HL-60 (cell line): ENCODE results near the gene RHOT2.

Source experiments
- DNase-seq, 2 experiments: peaks; one replicate each; pipeline ENCODE4 v3.0.0-alpha.2; 2010 to 2020; ENCODE audit warnings: low read depth in 1 of 2, low spot score in 1 of 2
- H3K27ac ChIP-seq: fragments of 250-450 bp; sonication (Bioruptor Pico); replicated peaks from 2 replicates; pipeline ENCODE4 v1.5.1; 2020; ENCODE audit warnings: mild to moderate bottlenecking, moderate library complexity
- H3K27me3 ChIP-seq: fragments of 250-450 bp; sonication (Bioruptor Pico); 2 replicates; pipeline ENCODE4 v1.5.1; 2021; ENCODE audit warnings: mild to moderate bottlenecking, moderate library complexity; ENCODE audit not compliant: insufficient read depth, poor library complexity, severe bottlenecking
- H3K4me3 ChIP-seq: replicated peaks from 2 replicates; pipeline ENCODE4 v1.5.1; 2011; ENCODE audit warnings: mild to moderate bottlenecking, control low read depth, low read length; ENCODE audit not compliant: insufficient read depth
- GABPA ChIP-seq: IDR thresholded peaks from 2 replicates; pipeline ENCODE4 v1.6.1; 2012; ENCODE audit warnings: low read depth
- POLR2AphosphoS5 ChIP-seq: IDR thresholded peaks from 2 replicates; pipeline ENCODE4 v1.6.1; 2012; ENCODE audit warnings: low read depth
- SPI1 ChIP-seq: IDR thresholded peaks from 2 replicates; pipeline ENCODE4 v1.6.1; 2012; ENCODE audit warnings: low read depth, mild to moderate bottlenecking, borderline replicate concordance
- TF ChIP-seq, protein P1 (sequence below): IDR thresholded peaks from 2 replicates; pipeline ENCODE4 v1.6.1; 2012; ENCODE audit warnings: low read depth; ENCODE audit not compliant: insufficient replicate concordance
- TF ChIP-seq, protein P2 (sequence below): IDR thresholded peaks from one replicate; pipeline ENCODE4 v1.5.1; 2011; ENCODE audit warnings: low read length, control low read depth, inconsistent platforms; ENCODE audit not compliant: insufficient read depth

The RHOT2 gene

DNA sequence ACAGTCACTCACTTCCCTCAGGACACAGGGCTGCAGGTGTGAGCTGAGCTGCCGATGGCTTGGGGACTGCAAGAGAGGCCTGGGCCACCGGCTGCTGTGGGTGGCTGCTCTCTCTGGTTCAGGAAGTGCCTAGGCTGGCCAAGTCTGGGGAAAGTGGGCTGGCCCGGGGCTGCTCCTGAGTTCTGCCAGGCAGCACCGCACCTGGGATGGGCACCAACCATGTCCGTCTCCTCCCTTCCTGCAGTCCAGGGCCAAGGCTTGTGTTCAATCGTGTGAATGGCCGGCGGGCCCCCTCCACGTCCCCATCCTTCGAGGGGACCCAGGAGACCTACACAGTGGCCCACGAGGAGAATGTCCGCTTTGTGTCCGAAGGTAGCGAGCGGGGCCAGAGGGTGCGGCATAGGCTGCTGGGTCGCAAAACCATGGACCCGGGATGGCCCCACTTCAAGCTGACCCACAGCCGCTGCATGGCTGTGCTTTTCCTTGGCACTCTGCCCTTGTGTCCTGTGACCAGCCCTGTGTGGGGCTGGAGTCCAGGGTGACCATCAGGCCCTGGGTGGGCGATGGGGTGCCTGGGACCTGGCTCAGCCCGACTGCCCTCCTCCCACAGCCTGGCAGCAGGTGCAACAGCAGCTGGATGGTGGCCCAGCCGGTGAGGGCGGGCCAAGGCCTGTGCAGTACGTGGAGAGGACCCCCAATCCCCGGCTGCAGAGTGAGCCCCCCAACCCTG, 20.6 kb upstream of the RHOT2 start:
- no peak overlapping the region for H3K27ac ChIP-seq
- H3K4me3 ChIP-seq: no peak overlapping the region
- DNase-seq: peak in 1 of 2 experiments; percentile 28
- H3K27me3 ChIP-seq: no peaks in the 10 kb centered on the region
- TF ChIP-seq GABPA: no peak
- peak; percentile 15; the same call in 1 of the 2 replicates for TF ChIP-seq POLR2AphosphoS5
- no peak for TF ChIP-seq SPI1

DNA sequence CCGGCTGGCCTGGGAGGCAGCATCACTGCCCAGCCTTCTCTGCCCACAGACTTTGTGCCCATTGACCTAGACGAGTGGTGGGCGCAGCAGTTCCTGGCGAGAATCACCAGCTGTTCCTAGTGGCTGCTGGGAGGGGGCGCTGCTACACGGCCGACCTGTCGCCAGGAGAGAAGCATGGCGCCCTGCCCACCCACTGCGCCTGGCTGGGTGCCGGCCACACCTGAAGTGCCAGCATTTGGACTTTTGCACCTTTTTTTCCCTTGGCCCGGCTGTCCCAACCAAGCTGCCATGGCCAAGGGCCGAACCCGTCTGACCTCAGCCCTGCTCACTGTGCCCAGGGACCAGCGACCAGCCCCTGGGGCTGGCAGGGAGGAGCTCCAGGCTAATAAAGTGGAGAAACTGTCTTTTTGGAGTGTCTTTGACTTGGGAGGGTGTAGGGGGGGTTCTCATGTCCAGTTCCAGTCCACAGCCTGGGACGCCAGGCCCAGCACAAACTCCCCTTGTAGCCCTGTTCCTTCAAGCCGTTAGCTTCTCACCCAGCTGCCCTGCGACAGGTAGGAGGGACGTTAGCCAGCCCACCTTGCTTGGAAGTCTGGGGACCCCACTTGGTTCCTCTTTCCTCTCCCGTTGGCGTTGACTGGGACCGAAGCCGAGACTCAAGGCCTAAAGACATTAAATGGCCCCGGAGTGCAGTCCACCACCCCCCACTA, 19.7 kb upstream of the RHOT2 start:
- Histone ChIP-seq H3K4me3 (peak overlapping the region; percentile 60), H3K27me3 (no peaks in the 10 kb centered on the region), H3K27ac (peak overlapping the region; percentile 90)
- TF ChIP-seq, protein P1, sequence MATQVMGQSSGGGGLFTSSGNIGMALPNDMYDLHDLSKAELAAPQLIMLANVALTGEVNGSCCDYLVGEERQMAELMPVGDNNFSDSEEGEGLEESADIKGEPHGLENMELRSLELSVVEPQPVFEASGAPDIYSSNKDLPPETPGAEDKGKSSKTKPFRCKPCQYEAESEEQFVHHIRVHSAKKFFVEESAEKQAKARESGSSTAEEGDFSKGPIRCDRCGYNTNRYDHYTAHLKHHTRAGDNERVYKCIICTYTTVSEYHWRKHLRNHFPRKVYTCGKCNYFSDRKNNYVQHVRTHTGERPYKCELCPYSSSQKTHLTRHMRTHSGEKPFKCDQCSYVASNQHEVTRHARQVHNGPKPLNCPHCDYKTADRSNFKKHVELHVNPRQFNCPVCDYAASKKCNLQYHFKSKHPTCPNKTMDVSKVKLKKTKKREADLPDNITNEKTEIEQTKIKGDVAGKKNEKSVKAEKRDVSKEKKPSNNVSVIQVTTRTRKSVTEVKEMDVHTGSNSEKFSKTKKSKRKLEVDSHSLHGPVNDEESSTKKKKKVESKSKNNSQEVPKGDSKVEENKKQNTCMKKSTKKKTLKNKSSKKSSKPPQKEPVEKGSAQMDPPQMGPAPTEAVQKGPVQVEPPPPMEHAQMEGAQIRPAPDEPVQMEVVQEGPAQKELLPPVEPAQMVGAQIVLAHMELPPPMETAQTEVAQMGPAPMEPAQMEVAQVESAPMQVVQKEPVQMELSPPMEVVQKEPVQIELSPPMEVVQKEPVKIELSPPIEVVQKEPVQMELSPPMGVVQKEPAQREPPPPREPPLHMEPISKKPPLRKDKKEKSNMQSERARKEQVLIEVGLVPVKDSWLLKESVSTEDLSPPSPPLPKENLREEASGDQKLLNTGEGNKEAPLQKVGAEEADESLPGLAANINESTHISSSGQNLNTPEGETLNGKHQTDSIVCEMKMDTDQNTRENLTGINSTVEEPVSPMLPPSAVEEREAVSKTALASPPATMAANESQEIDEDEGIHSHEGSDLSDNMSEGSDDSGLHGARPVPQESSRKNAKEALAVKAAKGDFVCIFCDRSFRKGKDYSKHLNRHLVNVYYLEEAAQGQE: no peak
- TF ChIP-seq, protein P2, sequence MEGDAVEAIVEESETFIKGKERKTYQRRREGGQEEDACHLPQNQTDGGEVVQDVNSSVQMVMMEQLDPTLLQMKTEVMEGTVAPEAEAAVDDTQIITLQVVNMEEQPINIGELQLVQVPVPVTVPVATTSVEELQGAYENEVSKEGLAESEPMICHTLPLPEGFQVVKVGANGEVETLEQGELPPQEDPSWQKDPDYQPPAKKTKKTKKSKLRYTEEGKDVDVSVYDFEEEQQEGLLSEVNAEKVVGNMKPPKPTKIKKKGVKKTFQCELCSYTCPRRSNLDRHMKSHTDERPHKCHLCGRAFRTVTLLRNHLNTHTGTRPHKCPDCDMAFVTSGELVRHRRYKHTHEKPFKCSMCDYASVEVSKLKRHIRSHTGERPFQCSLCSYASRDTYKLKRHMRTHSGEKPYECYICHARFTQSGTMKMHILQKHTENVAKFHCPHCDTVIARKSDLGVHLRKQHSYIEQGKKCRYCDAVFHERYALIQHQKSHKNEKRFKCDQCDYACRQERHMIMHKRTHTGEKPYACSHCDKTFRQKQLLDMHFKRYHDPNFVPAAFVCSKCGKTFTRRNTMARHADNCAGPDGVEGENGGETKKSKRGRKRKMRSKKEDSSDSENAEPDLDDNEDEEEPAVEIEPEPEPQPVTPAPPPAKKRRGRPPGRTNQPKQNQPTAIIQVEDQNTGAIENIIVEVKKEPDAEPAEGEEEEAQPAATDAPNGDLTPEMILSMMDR: peak; percentile 63
- peak; percentile 42; the same call in 1 of the 2 replicates for TF ChIP-seq POLR2AphosphoS5
- DNase-seq: peak; percentile 52 to 74

DNA sequence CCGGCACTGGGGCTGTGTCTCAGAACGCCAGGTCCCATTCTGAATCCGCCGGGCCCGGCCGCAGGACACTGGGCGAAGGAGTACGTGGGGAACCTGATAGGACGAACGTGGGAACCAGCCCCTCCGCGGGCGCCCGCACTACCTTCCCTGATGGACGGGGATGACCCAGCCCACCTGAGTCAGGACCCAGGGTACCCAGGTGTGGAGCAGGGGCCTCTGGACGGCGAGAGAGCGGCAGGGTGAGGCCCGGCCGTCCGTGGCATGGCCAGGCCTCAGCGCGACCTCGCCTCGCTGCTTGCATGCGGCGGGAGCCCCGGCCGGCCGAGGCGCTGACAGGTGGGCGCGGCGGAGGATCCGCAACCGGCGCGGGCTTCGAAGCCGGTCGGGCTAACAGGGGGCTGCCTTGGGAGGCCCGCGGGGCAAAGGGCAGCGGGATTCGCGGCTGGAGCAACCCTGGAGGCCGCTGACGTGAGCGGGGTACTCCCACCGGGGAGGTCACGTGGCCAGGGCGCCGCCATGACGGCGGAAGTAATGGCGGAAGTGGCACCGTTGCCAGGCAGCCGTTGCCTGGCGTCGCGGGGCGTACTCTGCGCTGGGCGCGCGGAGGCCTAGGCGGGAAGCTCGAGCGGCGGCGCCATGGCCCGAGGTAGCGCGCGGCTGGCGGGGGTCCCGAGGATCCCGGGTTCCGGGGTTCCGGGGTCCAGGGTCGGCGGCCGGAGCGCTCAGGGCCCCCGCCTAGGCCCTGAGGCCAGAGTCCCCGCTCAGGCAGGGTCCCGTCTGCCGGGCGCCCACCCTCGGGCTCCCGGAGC, 18.9 kb upstream of the RHOT2 start, which contains the start of gene WDR90:
Gene WDR90 (plus strand): TSS at position 585 of the 809 bp plus-strand sequence. CDS start 52 bp downstream, at position 637.
- H3K27ac ChIP-seq: peak within 1 kb of the TSS; percentile 90
- peak; percentile 87 to 94 for DNase-seq
- TF ChIP-seq, protein P2: no peak
- TF ChIP-seq GABPA: peak; percentile 77
- peak; percentile 72; the same call in 1 of the 2 replicates for TF ChIP-seq SPI1
- peak; percentile 45; the same call in 1 of the 2 replicates for TF ChIP-seq POLR2AphosphoS5
- TF ChIP-seq, protein P1: peak; percentile 8
- H3K27me3 ChIP-seq: no peaks in the 10 kb centered on the region
- H3K4me3 ChIP-seq: peak within 1 kb of the TSS; percentile 60
